ENCODE results near the gene RAB1A.

DNA sequence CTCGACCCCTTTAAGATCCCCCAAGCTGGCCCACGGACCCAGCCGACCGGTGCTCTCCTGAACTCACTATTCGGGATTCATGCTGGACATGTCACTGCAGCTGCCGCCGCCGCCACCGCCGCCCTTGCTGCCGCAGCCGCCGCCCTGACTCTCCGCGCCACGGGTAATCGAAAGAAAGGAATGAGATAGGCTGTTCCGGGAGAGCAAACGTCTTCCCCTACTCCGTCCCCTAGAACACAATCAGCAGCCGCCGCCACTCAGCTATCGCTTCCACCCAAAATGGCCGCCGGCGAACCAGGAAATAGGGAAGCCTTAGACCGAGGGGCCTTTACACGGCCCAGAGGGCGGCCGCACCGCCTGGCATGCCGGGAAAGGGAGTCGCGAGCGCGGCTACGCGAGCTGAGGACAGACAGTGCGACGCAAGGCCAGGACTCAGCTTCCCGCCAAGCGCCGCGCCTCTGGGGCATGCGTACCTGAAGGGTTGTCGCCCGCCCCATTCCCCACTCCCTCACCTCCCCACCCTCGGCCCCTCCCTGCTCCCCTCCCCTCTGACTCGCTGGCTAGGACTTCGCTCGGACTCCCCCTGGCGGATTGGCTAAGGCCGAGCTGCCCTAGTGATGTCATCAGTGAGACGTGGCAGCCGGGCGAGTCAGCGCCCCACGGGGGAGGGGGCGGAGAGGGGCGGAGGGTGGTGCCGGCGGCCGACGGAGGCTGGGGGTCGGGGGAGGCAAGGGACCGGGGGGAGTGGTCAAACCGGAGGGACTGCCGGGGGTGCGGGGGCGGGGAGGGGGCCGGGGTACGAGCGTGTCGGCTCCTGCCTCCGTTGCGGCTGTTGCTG, at the start of gene RAB1A:
- peak; percentile 71 to 81 for TF ChIP-seq POLR2A (IDR thresholded peaks at IDR 0.05)
- TF ChIP-seq, protein P1, sequence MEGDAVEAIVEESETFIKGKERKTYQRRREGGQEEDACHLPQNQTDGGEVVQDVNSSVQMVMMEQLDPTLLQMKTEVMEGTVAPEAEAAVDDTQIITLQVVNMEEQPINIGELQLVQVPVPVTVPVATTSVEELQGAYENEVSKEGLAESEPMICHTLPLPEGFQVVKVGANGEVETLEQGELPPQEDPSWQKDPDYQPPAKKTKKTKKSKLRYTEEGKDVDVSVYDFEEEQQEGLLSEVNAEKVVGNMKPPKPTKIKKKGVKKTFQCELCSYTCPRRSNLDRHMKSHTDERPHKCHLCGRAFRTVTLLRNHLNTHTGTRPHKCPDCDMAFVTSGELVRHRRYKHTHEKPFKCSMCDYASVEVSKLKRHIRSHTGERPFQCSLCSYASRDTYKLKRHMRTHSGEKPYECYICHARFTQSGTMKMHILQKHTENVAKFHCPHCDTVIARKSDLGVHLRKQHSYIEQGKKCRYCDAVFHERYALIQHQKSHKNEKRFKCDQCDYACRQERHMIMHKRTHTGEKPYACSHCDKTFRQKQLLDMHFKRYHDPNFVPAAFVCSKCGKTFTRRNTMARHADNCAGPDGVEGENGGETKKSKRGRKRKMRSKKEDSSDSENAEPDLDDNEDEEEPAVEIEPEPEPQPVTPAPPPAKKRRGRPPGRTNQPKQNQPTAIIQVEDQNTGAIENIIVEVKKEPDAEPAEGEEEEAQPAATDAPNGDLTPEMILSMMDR (IDR thresholded peaks at IDR 0.05): peak; percentile 21 to 58 (median 30)
- peak; percentile 88 for TF ChIP-seq POLR2AphosphoS5 (IDR thresholded peaks at IDR 0.05)
- no peak for TF ChIP-seq EP300 (IDR thresholded peaks at IDR 0.05)

All from gastroesophageal sphincter (tissue), 3 donors.